Lung (tissue), 12 donors: Measurements from ENCODE around the gene CLDN19. TPM values are rescaled to one million over a fixed set of nuclear protein-coding genes. Genes with fewer than 3 reads are reported as not detected.

Experiments used
- ATAC-seq: fragments of 200-7000 bp; cut with Tn5 transposase; one replicate; pipeline ENCODE4 v1.9.1; 2020; ENCODE audit warnings: moderate number of reproducible peaks; ENCODE audit not compliant: insufficient read depth, low FRiP score
- DNase-seq, 3 donors: peaks; one replicate each; pipeline ENCODE4 v3.0.0-alpha.2; 2013 to 2017
- H3K27ac ChIP-seq, 2 donors: one replicate each; pipeline ENCODE4 v1.5.1; 2013; ENCODE audit warnings: mild to moderate bottlenecking in 2 of 2, moderate library complexity in 2 of 2, control low read depth in 1 of 2, inconsistent platforms in 1 of 2, low read depth in 1 of 2, low read length in 1 of 2
- H3K27me3 ChIP-seq, 3 donors: one replicate each; pipeline ENCODE4 v1.5.1; 2013; ENCODE audit warnings: low read length in 2 of 3; ENCODE audit not compliant: control insufficient read depth in 3 of 3, insufficient read depth in 3 of 3
- H3K36me3 ChIP-seq, 4 donors: one replicate each; pipeline ENCODE4 v1.5.1; 2013; ENCODE audit warnings: low read length in 4 of 4, mild to moderate bottlenecking in 1 of 4, moderate library complexity in 1 of 4; ENCODE audit not compliant: control insufficient read depth in 4 of 4, insufficient read depth in 4 of 4
- H3K4me1 ChIP-seq, 5 donors: one replicate each; pipeline ENCODE4 v1.5.1; 2013; ENCODE audit warnings: low read length in 5 of 5, mild to moderate bottlenecking in 2 of 5, moderate library complexity in 1 of 5; ENCODE audit not compliant: control insufficient read depth in 5 of 5, insufficient read depth in 5 of 5
- H3K4me3 ChIP-seq: one replicate; pipeline ENCODE4 v1.5.1; 2013; ENCODE audit warnings: mild to moderate bottlenecking, control low read depth, moderate library complexity
- H3K9ac ChIP-seq, 2 donors: one replicate each; pipeline ENCODE4 v1.5.1; 2013; ENCODE audit warnings: low read length in 2 of 2, control low read depth in 1 of 2; ENCODE audit not compliant: insufficient read depth in 1 of 2
- H3K9me3 ChIP-seq, 4 donors: one replicate each; pipeline ENCODE4 v1.5.1; 2013; ENCODE audit warnings: low read length in 3 of 4, mild to moderate bottlenecking in 1 of 4, moderate library complexity in 1 of 4; ENCODE audit not compliant: control insufficient read depth in 4 of 4, insufficient read depth in 3 of 4
- CTCF ChIP-seq: IDR thresholded peaks from 2 replicates; pipeline ENCODE4 v1.5.1; 2012; ENCODE audit warnings: mild to moderate bottlenecking; ENCODE audit errors: control extremely low read depth, extremely low read depth
- WGBS, 2 donors: extraction: QIAGEN DNeasy Blood & Tissue Kit; methylation state at CpG; one replicate each; pipeline ENCODE4 v1.1.7; 2013; 5-methylcytosine and 5-hydroxymethylcytosine counted together
- polyA plus RNA-seq, 2 donors: library from polyadenylated mRNA; stranded (reverse); fragments of 200-250 nt; gene quantifications; one replicate each; pipeline ENCODE4 v1.2.1, GENCODE V29; 2013
- total RNA-seq, 2 donors: library from RNA; depleted of rRNA in 1 of 2; stranded (reverse); fragments of >200 nt in 1 of 2; gene quantifications; one replicate each; pipeline ENCODE4 v1.2.1, GENCODE V29; 2014 to 2021
- donor health status: control.
- donor health status: control.
- donor health status: Bipolar disorder and iron deficiency.
- donor health status: healthy.
- donor health status: DM: yes; HTN: yes; CAD: no.

CLDN19 gene
- total and polyA plus RNA-seq, 4 donors = 0.01 to 2.0 (median 0.04) TPM; not detected in 1

GRCh38 chr1:42776502-42776901 is 36.5 kb upstream of the CLDN19 start:
- ATAC-seq (no peak), DNase-seq (no peak)
- Histone ChIP-seq H3K27ac (no peak overlapping the region), H3K4me3 (no peak overlapping the region), H3K36me3 (peaks cover 24 to 31% (median 28%) of the 10 kb centered on the region in 4 donors), H3K9me3 (no peaks in the 10 kb centered on the region), H3K4me1 (peaks cover 0 to 2% (median 0%) of the 10 kb centered on the region in 5 donors), H3K27me3 (no peaks in the 10 kb centered on the region), H3K9ac (no peak overlapping the region)
- 96 to 97% methylated on average over 6 of the region's 6 CpGs for WGBS, 2 donors
- TF ChIP-seq CTCF = no peak

GRCh38 chr1:42774928-42775526 is 35.0 kb upstream of the CLDN19 start:
- DNase-seq (no peak), ATAC-seq (no peak)
- Histone ChIP-seq H3K9ac (no peak overlapping the region), H3K9me3 (no peaks in the 10 kb centered on the region), H3K36me3 (peaks cover 22 to 31% (median 25%) of the 10 kb centered on the region in 4 donors), H3K27me3 (no peaks in the 10 kb centered on the region), H3K4me1 (peaks cover 0 to 2% (median 0%) of the 10 kb centered on the region in 5 donors), H3K4me3 (no peak overlapping the region), H3K27ac (no peak overlapping the region)
- no peak for TF ChIP-seq CTCF
- 87 to 88% methylated on average over 5 of the region's 5 CpGs for WGBS, 2 donors

- Histone ChIP-seq H3K4me3 (no peak overlapping the region), H3K4me1 (peaks cover 0 to 5% (median under 1%) of the 10 kb centered on the region in 5 donors), H3K27me3 (no peaks in the 10 kb centered on the region), H3K9ac (no peak overlapping the region), H3K36me3 (peaks cover 22 to 33% (median 24%) of the 10 kb centered on the region in 4 donors), H3K9me3 (no peaks in the 10 kb centered on the region), H3K27ac (no peak overlapping the region)
- ATAC-seq = no peak
- no peak for DNase-seq
- 48% methylated on average over 2 of the region's 2 CpGs for WGBS, 2 donors
- no peak for TF ChIP-seq CTCF
Observed at GRCh38 chr1:42773420-42773819, 33.4 kb upstream of the CLDN19 start.

GRCh38 chr1:42769811-42770210 is 29.8 kb upstream of the CLDN19 start:
- Histone ChIP-seq H3K27ac (no peak overlapping the region), H3K27me3 (no peaks in the 10 kb centered on the region), H3K9me3 (no peaks in the 10 kb centered on the region), H3K4me1 (peaks cover 2 to 13% (median 10%) of the 10 kb centered on the region in 5 donors), H3K9ac (no peak overlapping the region), H3K36me3 (peaks cover 5 to 8% (median 6%) of the 10 kb centered on the region in 4 donors), H3K4me3 (no peak overlapping the region)
- DNase-seq = no peak
- no peak for ATAC-seq
- TF ChIP-seq CTCF = no peak
- 92 to 97% methylated on average over 3 of the region's 3 CpGs for WGBS, 2 donors
